ENCODE data around the gene TNK1. TPM values are rescaled to one million over a fixed set of nuclear protein-coding genes. Genes with fewer than 3 reads are reported as not detected.
"Not testable (repeated sequence)": the region's sequence is repeated elsewhere in the genome, so short reads cannot be mapped to it uniquely, and the experiment has no call there.

TNK1 gene
- total and polyA plus RNA-seq, 2 donors (not counting 3 experiments of a cell fraction or from before 2014, with no cell fraction given): 0.22 to 0.58 TPM

- Histone ChIP-seq H3K27ac (ENCODE audit: insufficient read depth, low read depth, low read length) (no peak within 1 kb of the TSS), H3K79me2 (ENCODE audit: control insufficient read depth, insufficient read depth, low read length) (no peaks in the 10 kb centered on the region), H3K36me3 (ENCODE audit: control insufficient read depth in 2 of 2, extremely low read depth in 1 of 2, insufficient read depth in 2 of 2, low read length in 2 of 2) (no peaks in the 10 kb centered on the region), H3K9me3 (replicated peaks; ENCODE audit: control insufficient read depth, insufficient read depth, low read length) (no peaks in the 10 kb centered on the region), H3K9me1 (replicated peaks; ENCODE audit: control insufficient read depth, extremely low read depth, insufficient read depth, low read length) (no peaks in the 10 kb centered on the region), H3K9ac (replicated peaks; ENCODE audit: extremely low read depth, insufficient read depth, low read length) (no peak within 1 kb of the TSS), H2AFZ (ENCODE audit: low read depth, low read length) (no peak within 1 kb of the TSS), H3K4me3 (replicated peaks in 1 of 3; ENCODE audit: insufficient read depth in 1 of 3, low read depth in 1 of 3, low read length in 3 of 3) (no peak within 1 kb of the TSS), H3K4me1 (ENCODE audit: control insufficient read depth, extremely low read depth, insufficient read depth, low read length) (no peaks in the 10 kb centered on the region), H3K4me2 (ENCODE audit: insufficient read depth, low read length) (no peak within 1 kb of the TSS), H3K27me3 (ENCODE audit: control insufficient read depth in 2 of 2, insufficient read depth in 2 of 2, low read length in 2 of 2) (peaks cover 0 to 2% of the 10 kb centered on the region in 2 experiments), H4K20me1 (replicated peaks; ENCODE audit: control insufficient read depth, extremely low read depth, insufficient read depth, low read length) (no peaks in the 10 kb centered on the region)
- ChIA-PET POLR2A (interaction anchor here (0.7 kb wide), 1 partner anchor 38 kb away, joined by 3 read pairs; no protein-coding TSS in a partner anchor), CTCF (interaction anchor here (0.7 to 2.0 kb wide), 9 partner anchors 9 to 291 kb away, joined by 3 to 8 read pairs (median 4); partner anchors contain the start of gene PHF23)
- FAIRE-seq: no peak
- intact Hi-C loops (cut with micrococcal nuclease) (no loop called here), dilution Hi-C loops (cut with MboI; ENCODE audit: extremely low pct_ligation_motif_present, low sequenced_read_pairs) (no loop called here)
- DNase-seq (ENCODE audit: low read depth, low spot score): no peak
- no TSS peak for BruUV-seq (replicated peaks)
- TF ChIP-seq GATA2 (IDR thresholded peaks at IDR 0.05; ENCODE audit: insufficient read depth, insufficient read length, low read depth, low read length) (no peak), MAX (IDR thresholded peaks at IDR 0.05; ENCODE audit: insufficient read depth, insufficient read length) (no peak), POLR2AphosphoS5 (IDR thresholded peaks at IDR 0.05; ENCODE audit: insufficient read depth, low read depth, low read length) (no peak), MYC (IDR thresholded peaks at IDR 0.05; ENCODE audit: low read depth, low read length) (no peak), POLR2A (IDR thresholded peaks at IDR 0.05; ENCODE audit: low read depth, low read length) (no peak), EZH2 (IDR thresholded peaks at IDR 0.05; ENCODE audit: borderline replicate concordance, low read depth, low read length, severe bottlenecking) (no peak)
- TF ChIP-seq, protein P1, sequence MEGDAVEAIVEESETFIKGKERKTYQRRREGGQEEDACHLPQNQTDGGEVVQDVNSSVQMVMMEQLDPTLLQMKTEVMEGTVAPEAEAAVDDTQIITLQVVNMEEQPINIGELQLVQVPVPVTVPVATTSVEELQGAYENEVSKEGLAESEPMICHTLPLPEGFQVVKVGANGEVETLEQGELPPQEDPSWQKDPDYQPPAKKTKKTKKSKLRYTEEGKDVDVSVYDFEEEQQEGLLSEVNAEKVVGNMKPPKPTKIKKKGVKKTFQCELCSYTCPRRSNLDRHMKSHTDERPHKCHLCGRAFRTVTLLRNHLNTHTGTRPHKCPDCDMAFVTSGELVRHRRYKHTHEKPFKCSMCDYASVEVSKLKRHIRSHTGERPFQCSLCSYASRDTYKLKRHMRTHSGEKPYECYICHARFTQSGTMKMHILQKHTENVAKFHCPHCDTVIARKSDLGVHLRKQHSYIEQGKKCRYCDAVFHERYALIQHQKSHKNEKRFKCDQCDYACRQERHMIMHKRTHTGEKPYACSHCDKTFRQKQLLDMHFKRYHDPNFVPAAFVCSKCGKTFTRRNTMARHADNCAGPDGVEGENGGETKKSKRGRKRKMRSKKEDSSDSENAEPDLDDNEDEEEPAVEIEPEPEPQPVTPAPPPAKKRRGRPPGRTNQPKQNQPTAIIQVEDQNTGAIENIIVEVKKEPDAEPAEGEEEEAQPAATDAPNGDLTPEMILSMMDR (IDR thresholded peaks at IDR 0.05; ENCODE audit: extremely low read depth in 1 of 2, insufficient read depth in 1 of 2, low read depth in 1 of 2, low read length in 2 of 2): no peak
Measured at GRCh38 chr17:7336240-7337175, 44.4 kb upstream of the TNK1 start, which contains the start of gene ACAP1. ACAP1 (plus strand) TSS chr17:7336529; CDS start chr17:7336735, 206 bp downstream.

DNA sequence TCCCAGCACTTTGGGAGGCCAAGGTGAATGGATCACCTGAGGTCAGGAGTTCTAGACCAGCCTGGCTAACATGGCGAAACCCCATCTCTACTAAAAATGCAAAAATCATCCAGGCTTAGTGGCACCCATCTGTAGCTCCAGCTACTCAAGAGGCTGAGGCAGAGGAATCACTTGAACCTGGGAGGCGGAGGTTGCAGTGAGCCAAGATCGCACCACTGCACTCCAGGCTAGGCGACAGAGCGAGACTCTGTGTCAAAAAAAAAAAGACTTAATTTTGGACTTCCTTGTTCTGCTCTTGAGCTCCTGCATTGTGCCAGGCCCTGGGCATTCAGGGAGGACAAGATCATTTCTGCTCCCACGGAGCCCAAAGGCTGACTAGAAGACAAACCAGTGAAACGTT, 43.3 kb upstream of the TNK1 start:
- H3K9me1 ChIP-seq (replicated peaks; ENCODE audit: control insufficient read depth, extremely low read depth, insufficient read depth, low read length); DNase-seq (ENCODE audit: low read depth, low spot score); H2AFZ ChIP-seq (ENCODE audit: low read depth, low read length); intact Hi-C loops (cut with micrococcal nuclease); dilution Hi-C loops (cut with MboI; ENCODE audit: extremely low pct_ligation_motif_present, low sequenced_read_pairs); H3K79me2 ChIP-seq (ENCODE audit: control insufficient read depth, insufficient read depth, low read length); H3K4me2 ChIP-seq (ENCODE audit: insufficient read depth, low read length); H3K27me3 ChIP-seq (ENCODE audit: control insufficient read depth in 2 of 2, insufficient read depth in 2 of 2, low read length in 2 of 2); H3K4me3 ChIP-seq (replicated peaks in 1 of 3; ENCODE audit: insufficient read depth in 1 of 3, low read depth in 1 of 3, low read length in 3 of 3); POLR2A ChIA-PET; H3K9ac ChIP-seq (replicated peaks; ENCODE audit: extremely low read depth, insufficient read depth, low read length); BruUV-seq (replicated peaks); H3K9me3 ChIP-seq (replicated peaks; ENCODE audit: control insufficient read depth, insufficient read depth, low read length); H3K4me1 ChIP-seq (ENCODE audit: control insufficient read depth, extremely low read depth, insufficient read depth, low read length); H3K36me3 ChIP-seq (ENCODE audit: control insufficient read depth in 2 of 2, extremely low read depth in 1 of 2, insufficient read depth in 2 of 2, low read length in 2 of 2); FAIRE-seq; H4K20me1 ChIP-seq (replicated peaks; ENCODE audit: control insufficient read depth, extremely low read depth, insufficient read depth, low read length); H3K27ac ChIP-seq (ENCODE audit: insufficient read depth, low read depth, low read length): not testable (repeated sequence)
- CTCF ChIA-PET: interaction anchor here (0.6 to 2.0 kb wide), 7 partner anchors 12 to 292 kb away, joined by 3 to 8 read pairs (median 4); no protein-coding TSS in a partner anchor
